Effector memory CD4-positive, alpha-beta T cell (primary cell): Measurements from ENCODE around the gene TMEM254.

Experiments
- DNase-seq, 3 donors: peaks; one replicate each; pipeline ENCODE4 v3.0.0-alpha.2; 2020
- H3K27ac ChIP-seq: 2 replicates; pipeline ENCODE4 v1.7.0; 2013; ENCODE audit warnings: mild to moderate bottlenecking, low read length, moderate library complexity; ENCODE audit not compliant: insufficient read depth, poor library complexity, severe bottlenecking
- H3K27me3 ChIP-seq: replicated peaks from 2 replicates; pipeline ENCODE4 v1.7.0; 2013; ENCODE audit warnings: mild to moderate bottlenecking, low read length; ENCODE audit not compliant: insufficient read depth, control insufficient read depth, poor library complexity, severe bottlenecking
- H3K36me3 ChIP-seq: 2 replicates; pipeline ENCODE4 v1.7.0; 2013; ENCODE audit warnings: mild to moderate bottlenecking, low read length, moderate library complexity; ENCODE audit not compliant: control insufficient read depth, insufficient read depth
- H3K4me1 ChIP-seq: 2 replicates; pipeline ENCODE4 v1.7.0; 2013; ENCODE audit warnings: low read length, mild to moderate bottlenecking; ENCODE audit not compliant: control insufficient read depth, insufficient read depth, poor library complexity, severe bottlenecking
- H3K4me3 ChIP-seq: 2 replicates; pipeline ENCODE4 v1.7.0; 2013; ENCODE audit warnings: low read length, low read depth, mild to moderate bottlenecking; ENCODE audit not compliant: insufficient read depth, poor library complexity, severe bottlenecking
- H3K9me3 ChIP-seq: 2 replicates; pipeline ENCODE4 v1.7.0; 2013; ENCODE audit warnings: mild to moderate bottlenecking, low read length, moderate library complexity; ENCODE audit not compliant: control insufficient read depth

The TMEM254 gene

DNA sequence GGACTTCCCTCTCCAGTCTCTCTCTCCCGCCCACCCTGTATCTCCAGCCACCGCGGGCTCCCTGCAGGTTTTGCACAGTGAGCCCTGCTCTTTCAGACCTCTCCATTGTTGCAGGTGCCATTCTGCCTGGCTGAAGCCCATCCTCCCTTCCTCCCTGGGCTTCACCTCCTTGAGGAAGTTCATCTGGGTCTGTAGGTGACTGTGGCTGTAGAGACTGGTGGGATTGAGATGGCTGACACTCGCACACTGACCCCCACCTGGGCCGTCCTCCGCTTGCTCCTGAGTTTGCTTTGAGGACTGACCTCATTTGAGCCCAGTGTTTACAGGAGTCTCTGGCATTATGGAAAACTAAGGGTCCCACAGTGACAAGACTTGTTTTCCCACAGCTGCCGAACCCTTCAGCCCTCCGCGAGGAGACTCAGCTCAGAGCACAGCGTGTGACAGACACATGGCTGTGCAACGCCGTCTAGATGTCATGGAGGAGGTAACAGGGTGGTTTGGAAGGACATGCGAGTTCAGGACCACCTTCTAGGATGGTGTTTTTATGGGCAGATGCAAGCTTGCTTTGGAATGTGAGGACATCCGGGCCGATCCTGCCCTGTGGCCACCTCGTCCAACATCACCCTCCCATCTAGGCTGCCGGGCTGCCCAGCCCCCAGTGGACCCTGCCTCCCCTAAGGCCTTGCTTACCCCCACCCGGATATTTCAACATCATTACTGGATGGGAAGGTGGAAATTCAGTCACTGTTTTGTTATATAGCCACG lies 63.4 kb downstream of the TMEM254 start:
- H3K27me3 ChIP-seq: no peaks in the 10 kb centered on the region
- H3K27ac ChIP-seq: no peak overlapping the region
- no peak overlapping the region for H3K4me3 ChIP-seq
- no peak for DNase-seq
- no peaks in the 10 kb centered on the region for H3K36me3 ChIP-seq
- H3K9me3 ChIP-seq: no peaks in the 10 kb centered on the region
- peaks cover 17% of the 10 kb centered on the region for H3K4me1 ChIP-seq
